Stimulated activated CD8-positive, alpha-beta memory T cell treated with anti-CD3 and anti-CD28 coated beads, Interleukin-12 subunit alpha, Interleukin-12 subunit beta, amount 100 ng/mL, for 1 hour (primary cell): Measurements from ENCODE around the gene SEC24A.
"Not testable (repeated sequence)": the region's sequence is repeated elsewhere in the genome, so short reads cannot be mapped to it uniquely, and the experiment has no call there.

Experiments
- DNase-seq: peaks from one replicate; pipeline ENCODE4 v3.0.0-alpha.2; 2020; ENCODE audit warnings: low read depth

SEC24A gene

GRCh38 chr5:134650660-134651059, 2.1 kb downstream of the SEC24A start:
- DNase-seq = not testable (repeated sequence)

- DNase-seq = no peak
Measured at GRCh38 chr5:134651531-134651930, 2.9 kb downstream of the SEC24A start.

DNA sequence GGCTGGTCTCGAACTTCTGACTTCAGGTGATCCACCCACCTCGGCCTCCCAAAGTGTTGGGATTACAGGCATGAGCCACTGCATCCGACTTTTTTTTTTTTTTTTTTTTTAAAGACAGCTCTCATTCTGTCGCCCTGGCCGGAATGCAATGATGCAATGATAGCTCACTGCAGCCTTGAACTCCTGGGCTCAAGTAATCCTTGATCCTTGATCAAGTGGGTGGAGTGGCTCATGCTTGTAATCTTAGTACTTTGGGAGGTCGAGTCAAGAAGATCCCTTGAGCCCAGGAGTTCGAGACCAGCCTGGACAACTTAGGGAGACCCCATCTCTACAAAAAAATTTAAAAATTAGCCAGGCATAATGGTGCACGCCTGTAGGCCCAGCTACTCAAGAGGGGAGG, 8.1 kb downstream of the SEC24A start:
- DNase-seq = no peak

- DNase-seq = no peak
Measured at GRCh38 chr5:134659456-134659855, 10.9 kb downstream of the SEC24A start.

DNA sequence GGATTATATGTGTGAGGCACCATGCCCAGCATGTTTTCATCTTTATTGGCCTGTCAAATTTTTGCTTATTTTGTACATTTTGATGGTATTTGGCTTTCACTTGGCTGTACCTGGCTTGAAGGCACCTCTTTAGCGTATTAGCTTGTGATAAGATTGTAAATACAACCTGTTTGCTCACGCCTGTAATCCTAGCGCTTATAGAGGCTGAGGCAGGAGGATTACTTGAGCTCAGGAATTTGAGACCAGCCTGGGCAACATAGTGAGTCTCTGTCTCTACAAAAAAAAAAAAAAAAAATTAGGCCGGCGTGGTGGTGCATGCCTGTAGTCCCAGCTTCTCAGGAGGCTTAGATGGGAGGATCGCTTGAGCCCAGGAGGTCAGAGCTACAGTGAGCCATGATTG, 11.3 kb downstream of the SEC24A start:
- no peak for DNase-seq

GRCh38 chr5:134662971-134663370, 14.4 kb downstream of the SEC24A start:
- DNase-seq = no peak

DNA sequence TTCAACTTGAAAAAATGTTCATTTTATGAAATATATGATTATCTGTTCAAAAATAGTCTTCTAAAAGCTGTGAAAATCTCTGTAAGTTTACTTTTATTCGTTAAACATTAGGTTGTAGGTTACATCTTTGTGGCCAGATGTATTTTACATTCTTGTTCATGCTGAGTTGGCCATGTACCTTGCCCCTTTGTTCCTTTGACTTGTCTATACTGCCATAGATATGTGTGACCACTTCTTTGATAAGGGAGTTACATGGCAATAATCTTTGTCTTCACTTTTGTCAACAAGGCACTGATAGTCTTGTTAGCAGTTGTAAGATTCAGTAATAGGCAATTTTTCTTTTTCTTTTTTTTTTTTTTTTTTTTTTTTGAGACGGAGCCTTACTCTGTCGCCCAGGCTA, 15.9 kb downstream of the SEC24A start:
- DNase-seq = no peak

DNA sequence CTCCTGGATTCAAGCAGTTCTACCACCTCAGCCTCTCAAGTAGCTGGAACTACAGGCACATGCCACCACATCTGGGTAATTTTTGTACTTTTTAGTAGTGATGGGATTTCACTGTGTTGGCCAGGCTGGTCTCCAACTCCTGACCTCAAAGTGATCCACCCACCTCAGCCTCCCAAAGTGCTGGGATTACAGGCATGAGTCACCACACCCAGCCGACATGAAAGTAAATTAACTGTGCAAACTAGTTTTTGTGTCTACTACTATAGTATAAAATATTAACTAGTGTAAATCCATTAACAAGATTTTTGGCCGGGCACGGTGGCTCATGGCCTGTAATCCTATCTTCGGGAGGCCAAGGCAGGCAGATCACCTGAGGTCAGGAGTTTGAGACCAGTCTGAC, 25.0 kb downstream of the SEC24A start:
- not testable (repeated sequence) for DNase-seq

GRCh38 chr5:134677357-134677756, 28.8 kb downstream of the SEC24A start:
- DNase-seq = not testable (repeated sequence)

- DNase-seq = not testable (repeated sequence)
Measured at GRCh38 chr5:134690144-134690543, 41.6 kb downstream of the SEC24A start.

DNA sequence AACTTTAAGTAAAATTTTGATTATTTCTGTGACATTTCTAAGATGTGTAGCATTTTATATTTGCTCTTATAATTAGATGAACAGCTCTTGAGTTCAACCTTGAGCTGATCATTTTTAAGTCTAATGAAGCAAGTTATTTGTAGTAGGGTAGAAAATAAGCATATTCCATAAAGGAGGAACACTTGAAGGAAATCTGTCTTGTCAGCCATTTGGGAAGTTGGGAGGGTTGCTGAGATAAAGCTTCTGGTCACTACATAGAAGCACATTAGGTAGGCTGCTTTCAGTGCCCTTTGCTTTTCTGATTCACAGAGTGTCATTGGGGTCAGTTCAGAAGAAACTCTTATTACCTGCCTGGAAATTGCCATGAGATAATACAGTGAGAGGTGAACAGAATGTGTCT, 44.1 kb downstream of the SEC24A start:
- no peak for DNase-seq

DNA sequence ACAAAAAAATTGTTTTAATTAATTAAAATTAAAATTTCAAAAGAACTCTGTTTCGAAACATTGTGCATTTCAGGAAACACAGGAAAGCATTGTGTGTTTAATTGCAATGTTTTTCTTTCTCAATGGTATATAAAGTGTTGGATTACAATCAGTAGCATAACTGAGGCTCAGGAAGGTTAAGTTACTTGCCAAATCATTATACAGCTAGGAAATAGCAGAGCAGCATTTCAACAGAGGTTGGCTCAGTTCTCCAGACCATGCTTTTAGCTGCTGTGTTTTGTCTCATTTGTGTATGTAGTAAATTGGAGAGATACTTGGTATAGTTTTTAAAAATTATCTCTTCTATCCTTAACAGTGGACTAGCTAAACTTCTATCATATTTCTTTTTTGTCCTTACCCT, 59.7 kb downstream of the SEC24A start:
- no peak for DNase-seq

DNA sequence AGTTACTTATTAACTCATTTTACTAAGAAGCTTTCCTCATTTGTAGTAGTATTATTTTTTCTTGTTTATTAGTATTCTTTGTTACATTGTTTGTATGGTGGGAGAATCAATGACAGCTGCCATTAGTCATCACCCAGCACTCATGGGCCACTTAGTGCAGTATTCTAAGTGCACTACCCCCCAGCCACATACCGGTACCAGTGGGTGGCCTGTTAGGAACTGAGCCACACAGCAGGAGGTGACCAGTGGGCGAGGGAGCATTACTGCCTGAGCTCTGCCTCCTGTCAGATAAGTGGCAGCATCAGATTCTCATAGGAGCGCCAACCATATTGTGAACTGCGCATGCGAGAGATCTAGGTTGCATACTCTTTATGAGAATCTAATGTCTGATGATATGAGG, 65.5 kb downstream of the SEC24A start:
- no peak for DNase-seq

GRCh38 chr5:134714541-134714940, 66.0 kb downstream of the SEC24A start:
- DNase-seq = no peak

DNA sequence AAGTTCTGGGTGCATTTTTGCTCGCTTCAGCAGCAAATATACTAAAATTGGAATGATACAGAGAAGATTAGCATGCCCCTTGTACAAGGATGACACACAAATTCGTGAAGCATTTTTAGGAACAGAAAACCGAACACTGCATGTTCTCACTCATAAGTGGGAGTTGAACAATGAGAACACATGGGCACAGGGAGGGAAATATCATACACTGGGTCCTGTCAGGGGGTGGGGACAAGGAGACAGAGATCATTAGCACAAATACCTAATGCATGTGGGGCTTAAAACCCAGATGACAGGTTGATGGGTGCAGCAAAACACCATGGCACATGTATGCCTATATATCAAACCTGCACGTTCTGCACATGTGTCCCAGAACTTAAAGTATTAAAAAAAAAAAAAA, 66.9 kb downstream of the SEC24A start:
- not testable (repeated sequence) for DNase-seq

- DNase-seq = no peak
Measured at GRCh38 chr5:134724872-134725271, 76.3 kb downstream of the SEC24A start.

DNA sequence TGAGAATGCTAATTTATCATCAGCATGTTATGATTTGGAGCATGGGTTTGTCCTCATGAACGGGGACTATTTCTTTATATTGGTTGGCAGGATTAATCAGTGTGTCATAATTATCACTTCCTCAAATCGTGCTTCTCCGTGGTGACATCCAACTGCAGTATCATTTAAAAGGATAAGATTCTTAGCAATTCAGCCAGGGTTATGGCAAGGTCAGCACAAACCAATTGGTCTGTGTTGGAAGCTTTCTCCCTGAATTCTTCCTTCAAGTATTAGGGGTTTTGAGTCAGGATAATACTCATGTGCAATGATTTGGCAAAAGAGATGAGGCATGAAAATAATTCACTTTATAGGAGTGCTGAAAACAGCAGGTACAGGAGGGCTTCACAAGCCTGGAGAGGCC, 84.2 kb downstream of the SEC24A start:
- no peak for DNase-seq

- DNase-seq = no peak
Measured at GRCh38 chr5:134735243-134735642, 86.7 kb downstream of the SEC24A start.

GRCh38 chr5:134736173-134736812, 87.7 kb downstream of the SEC24A start:
- no peak for DNase-seq

DNA sequence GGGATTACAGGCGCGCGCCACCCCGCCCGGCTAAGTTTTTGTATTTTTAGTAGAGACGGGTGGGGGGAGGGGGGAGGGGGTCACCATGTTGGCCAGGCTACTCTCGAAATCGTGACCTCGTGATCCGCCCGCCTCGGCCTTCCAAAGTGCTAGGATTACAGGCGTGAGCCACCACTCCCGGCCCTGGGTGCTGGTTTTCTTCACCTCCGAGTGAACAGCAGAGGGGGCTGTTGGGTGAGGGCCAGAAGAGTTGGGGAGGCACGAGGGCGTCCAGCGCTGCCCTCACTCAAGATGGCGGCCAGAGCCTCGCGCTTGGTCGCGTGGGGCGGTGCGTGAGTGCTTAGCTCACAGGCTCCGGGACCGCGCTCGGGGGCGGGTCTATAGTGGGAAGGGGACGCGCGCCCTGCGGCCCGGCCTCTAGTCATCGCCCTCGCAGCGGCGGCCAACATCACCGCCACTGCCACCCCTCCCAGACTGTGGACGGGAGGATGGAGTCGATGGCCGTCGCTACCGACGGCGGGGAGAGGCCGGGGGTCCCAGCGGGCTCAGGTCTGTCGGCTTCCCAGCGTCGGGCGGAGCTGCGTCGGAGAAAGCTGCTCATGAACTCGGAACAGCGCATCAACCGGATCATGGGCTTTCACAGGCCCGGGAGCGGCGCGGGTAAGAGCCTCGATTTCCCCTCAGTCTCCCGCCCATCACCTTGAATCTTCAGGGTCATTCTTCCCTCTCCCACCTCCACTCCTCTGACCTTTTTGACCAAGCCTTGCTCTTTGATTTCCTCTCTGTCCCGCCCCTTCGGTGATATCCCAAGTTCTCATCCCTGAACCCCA, 89.8 kb downstream of the SEC24A start, which contains the start of gene CAMLG:
CAMLG (plus strand) TSS at position 416 of the 830 bp plus-strand sequence; CDS start at position 489, 73 bp downstream.
- peak; percentile 96 for DNase-seq

- DNase-seq = no peak
Measured at GRCh38 chr5:134738963-134739661, 90.5 kb downstream of the SEC24A start.

- no peak for DNase-seq
Measured at GRCh38 chr5:134741052-134741451, 92.5 kb downstream of the SEC24A start.

DNA sequence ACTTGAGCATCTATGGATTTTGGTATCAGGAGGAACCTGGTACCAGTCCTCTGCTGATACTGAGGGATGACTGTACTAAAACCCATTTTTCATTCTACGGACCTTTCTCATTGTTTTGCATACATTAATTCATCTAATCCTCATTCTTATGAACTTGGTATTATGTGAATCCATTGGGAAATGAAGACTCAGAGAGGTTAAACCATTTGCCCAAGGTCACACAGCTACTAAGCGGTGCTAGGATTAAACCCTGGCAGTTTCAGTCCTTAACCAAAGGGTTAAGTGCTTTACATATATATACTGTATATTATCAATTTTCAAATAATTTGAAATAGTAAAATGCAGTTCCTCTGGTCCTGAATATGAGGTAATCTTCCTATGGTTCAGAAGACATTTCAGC, 93.5 kb downstream of the SEC24A start:
- DNase-seq = no peak
